ENCODE data around the gene COPG1.

- TF ChIP-seq ZFX (IDR thresholded peaks at IDR 0.05), result no peak
- TF ChIP-seq CTCF (conservative IDR thresholded peaks at IDR 0.05), result no peak
These were observed 14.0 kb upstream of the COPG1 start for GRCh38 chr3:129235344-129235917.
